Endothelial cell of umbilical vein (primary cell): ENCODE measurements around the gene MED26. TPM values are rescaled to one million over a fixed set of nuclear protein-coding genes. Genes with fewer than 3 reads are reported as not detected.

ENCODE experiments used
- BruUV-seq: library from RNA; stranded (reverse); fragments of 400-500 nt; replicated peaks from 2 replicates; lab custom pipeline; 2021; lab: Mats Ljungman, UMichigan
- CTCF ChIA-PET: fragments of 300-600, 350-600 bp; sonication (Branson Sonifier 250); formaldehyde crosslinking; loops from one replicate; lab custom pipeline; 2021; ENCODE audit warnings: antibody characterized with exemption, inconsistent platforms; lab: Charles Lee
- POLR2A ChIA-PET: fragments of 300-600, 350-600 bp; sonication (Branson Sonifier 250); formaldehyde crosslinking; loops from one replicate; lab custom pipeline; 2021; ENCODE audit warnings: antibody characterized with exemption, inconsistent platforms; lab: Charles Lee
- DNase-seq: peaks from one replicate; pipeline ENCODE4 v3.0.0-alpha.2; 2011; ENCODE audit warnings: low read depth, low spot score
- FAIRE-seq: peaks from 2 replicates; lab custom pipeline; 2011; peaks lifted over from hg19 to GRCh38; lab: Jason Lieb, UNC
- H2AFZ ChIP-seq: 2 replicates; pipeline ENCODE4 v1.6.0; 2012; ENCODE audit warnings: low read depth, low read length, control low read depth, inconsistent platforms
- H3K27ac ChIP-seq: 2 replicates; pipeline ENCODE4 v1.5.1; 2011; ENCODE audit warnings: low read depth, mild to moderate bottlenecking, control low read depth, low read length, moderate library complexity; ENCODE audit not compliant: insufficient read depth
- H3K27me3 ChIP-seq, 2 experiments: 2 replicates each; pipeline versions ENCODE4 v1.6.0 to v1.6.1; 2011; ENCODE audit warnings: low read length in 2 of 2, mixed read lengths in 1 of 2; ENCODE audit not compliant: control insufficient read depth in 2 of 2, insufficient read depth in 2 of 2
- H3K36me3 ChIP-seq, 2 experiments: 2 replicates in 1 of 2; 3 replicates in 1 of 2; pipeline ENCODE4 v1.5.1; 2011; ENCODE audit warnings: low read length in 2 of 2, mild to moderate bottlenecking in 1 of 2, moderate library complexity in 1 of 2; ENCODE audit not compliant: control insufficient read depth in 2 of 2, insufficient read depth in 2 of 2; ENCODE audit errors: extremely low read depth in 1 of 2
- H3K4me1 ChIP-seq: 3 replicates; pipeline ENCODE4 v1.5.1; 2011; ENCODE audit warnings: mild to moderate bottlenecking, low read length; ENCODE audit not compliant: control insufficient read depth, insufficient read depth; ENCODE audit errors: extremely low read depth
- H3K4me2 ChIP-seq: 2 replicates; pipeline ENCODE4 v1.6.1; 2011; ENCODE audit warnings: low read length, control low read depth, mixed read lengths; ENCODE audit not compliant: insufficient read depth
- H3K4me3 ChIP-seq, 3 experiments: fragments of 200-600 bp in 1 of 3; sonication (generic), shearing (Covaris generic) in 1 of 3; replicated peaks in 1 of 3; 2 replicates each; pipeline ENCODE4 v1.5.1; 2011 to 2016; ENCODE audit warnings: control low read depth in 3 of 3, low read length in 3 of 3, mild to moderate bottlenecking in 2 of 3, inconsistent platforms in 1 of 3, low read depth in 1 of 3, moderate library complexity in 1 of 3; ENCODE audit not compliant: insufficient read depth in 1 of 3
- H3K79me2 ChIP-seq: 2 replicates; pipeline ENCODE4 v1.6.0; 2012; ENCODE audit warnings: low read length, inconsistent platforms; ENCODE audit not compliant: control insufficient read depth, insufficient read depth
- H3K9ac ChIP-seq: replicated peaks from 2 replicates; pipeline ENCODE3; 2011; ENCODE audit warnings: low read length, control low read depth; ENCODE audit not compliant: insufficient read depth; ENCODE audit errors: extremely low read depth
- H3K9me1 ChIP-seq: replicated peaks from 3 replicates; pipeline ENCODE4 v1.6.0; 2011; ENCODE audit warnings: mild to moderate bottlenecking, low read length; ENCODE audit not compliant: control insufficient read depth, insufficient read depth; ENCODE audit errors: extremely low read depth
- H3K9me3 ChIP-seq: replicated peaks from 2 replicates; pipeline ENCODE4 v1.5.1; 2012; ENCODE audit warnings: low read length, inconsistent platforms; ENCODE audit not compliant: control insufficient read depth, insufficient read depth
- H4K20me1 ChIP-seq: replicated peaks from 2 replicates; pipeline ENCODE3; 2011; ENCODE audit warnings: mild to moderate bottlenecking, low read length; ENCODE audit not compliant: control insufficient read depth, insufficient read depth; ENCODE audit errors: extremely low read depth
- EZH2 ChIP-seq: IDR thresholded peaks from 2 replicates; pipeline ENCODE4 v1.6.1; 2012; ENCODE audit warnings: borderline replicate concordance, low read depth, mild to moderate bottlenecking, moderate library complexity, low read length, inconsistent platforms; ENCODE audit not compliant: severe bottlenecking
- FOS ChIP-seq: IDR thresholded peaks from 2 replicates; pipeline ENCODE4 v1.6.1; 2011; ENCODE audit warnings: mild to moderate bottlenecking, low read length, moderate library complexity, borderline replicate concordance; ENCODE audit not compliant: insufficient read depth
- GATA2 ChIP-seq: IDR thresholded peaks from 2 replicates; pipeline ENCODE4 v1.7.0; 2011; ENCODE audit warnings: low read depth, mild to moderate bottlenecking, moderate library complexity, mixed read lengths, low read length; ENCODE audit not compliant: insufficient read length, insufficient read depth
- JUN ChIP-seq: IDR thresholded peaks from 2 replicates; pipeline ENCODE4 v1.6.1; 2011; ENCODE audit warnings: borderline replicate concordance, low read depth; ENCODE audit not compliant: insufficient read length, insufficient read depth
- MYC ChIP-seq: IDR thresholded peaks from one replicate; pipeline ENCODE4 v1.6.1; 2011; ENCODE audit warnings: mild to moderate bottlenecking, low read depth, low read length
- POLR2A ChIP-seq: IDR thresholded peaks from 2 replicates; pipeline ENCODE4 v1.6.1; 2012; ENCODE audit warnings: low read depth, mild to moderate bottlenecking, control low read depth, low read length
- POLR2AphosphoS5 ChIP-seq: IDR thresholded peaks from 2 replicates; pipeline ENCODE4 v1.6.1; 2012; ENCODE audit warnings: low read depth, mild to moderate bottlenecking, control low read depth, low read length, moderate library complexity; ENCODE audit not compliant: insufficient read depth
- dilution Hi-C: fragments of 300-500 bp; cut with MboI; formaldehyde crosslinking; loops from one replicate; pipeline ENCODE4 v1.15.0; 2019; ENCODE audit warnings: low sequenced_read_pairs; ENCODE audit not compliant: extremely low pct_ligation_motif_present
- intact Hi-C: fragments of 100-400 bp; cut with micrococcal nuclease; formaldehyde crosslinking; loops from one replicate; pipeline ENCODE4 v1.10.0; 2022
- polyA plus RNA-seq, 4 experiments: library from polyadenylated mRNA; depleted of rRNA in 3 of 4; stranded (reverse) in 3 of 4; unstranded in 1 of 4; fragments of >200 nt; gene quantifications; 2 replicates each; pipeline versions ENCODE4 v1.2.1 to v1.2.3, GENCODE V29; 2011 to 2012; ENCODE audit warnings: missing spikeins in 1 of 4
- total RNA-seq: library from RNA; stranded (reverse); gene quantifications from 2 replicates; pipeline ENCODE4 v1.2.3, GENCODE V29; 2021
- TF ChIP-seq, protein P1 (sequence below), 2 donors: IDR thresholded peaks; 1 replicate in 1 of 2; 2 replicates in 1 of 2; pipeline ENCODE4 v1.5.1; 2011; ENCODE audit warnings: low read length in 2 of 2, mild to moderate bottlenecking in 2 of 2, moderate library complexity in 2 of 2, control low read depth in 1 of 2, inconsistent platforms in 1 of 2, low read depth in 1 of 2; ENCODE audit not compliant: insufficient read depth in 1 of 2; ENCODE audit errors: extremely low read depth in 1 of 2
- TF ChIP-seq, protein P2 (sequence below): IDR thresholded peaks from 2 replicates; pipeline ENCODE4 v1.6.1; 2011; ENCODE audit not compliant: insufficient read depth, insufficient read length

The MED26 gene
- total and polyA plus RNA-seq, 2 donors (not counting 3 experiments of a cell fraction or from before 2014, with no cell fraction given): 5.6 to 13.4 TPM

DNA sequence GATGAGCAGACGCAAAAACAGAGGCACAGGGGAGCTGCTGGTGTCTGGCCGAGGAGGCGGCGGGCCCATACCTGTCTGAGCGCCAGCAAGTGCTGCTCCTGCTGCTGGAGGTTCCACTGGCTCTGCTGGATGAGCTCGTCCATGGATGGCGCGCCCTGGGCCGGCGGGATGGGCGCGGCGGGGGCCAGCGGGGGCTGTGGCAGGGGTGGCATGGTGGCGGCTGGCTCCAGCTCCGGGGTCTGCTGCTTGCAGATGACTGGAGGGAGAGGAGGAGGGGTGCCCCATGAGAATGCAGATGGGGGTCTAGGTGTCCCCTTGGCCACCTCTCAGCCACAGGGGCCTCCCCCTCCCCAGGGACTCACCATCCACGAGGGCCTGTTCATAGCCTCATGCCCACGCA is 92.6 kb downstream of the MED26 start:
- FAIRE-seq (no peak), DNase-seq (no peak)
- H3K9me3 ChIP-seq: no peaks in the 10 kb centered on the region
- dilution Hi-C loops: no loop called here
- CTCF ChIA-PET: interaction anchor here (1.2 kb wide), 1 partner anchor 52 kb away, joined by 3 read pairs; no protein-coding TSS in a partner anchor
- H3K4me3 ChIP-seq: no peak overlapping the region
- no peak overlapping the region for H3K4me2 ChIP-seq
- no peaks in the 10 kb centered on the region for H3K27me3 ChIP-seq
- H3K27ac ChIP-seq: no peak overlapping the region
- no peak overlapping the region for H2AFZ ChIP-seq
- H3K9me1 ChIP-seq: no peaks in the 10 kb centered on the region
- H3K79me2 ChIP-seq: peaks cover 45% of the 10 kb centered on the region
- intact Hi-C loops: no loop called here
- H3K4me1 ChIP-seq: no peaks in the 10 kb centered on the region
- POLR2A ChIA-PET: no interaction called here
- peaks cover 19 to 60% of the 10 kb centered on the region in 2 experiments for H3K36me3 ChIP-seq
- TF ChIP-seq JUN (no peak), POLR2AphosphoS5 (no peak), POLR2A (no peak), MYC (no peak), EZH2 (no peak), FOS (no peak), GATA2 (no peak)
- TF ChIP-seq, protein P1, sequence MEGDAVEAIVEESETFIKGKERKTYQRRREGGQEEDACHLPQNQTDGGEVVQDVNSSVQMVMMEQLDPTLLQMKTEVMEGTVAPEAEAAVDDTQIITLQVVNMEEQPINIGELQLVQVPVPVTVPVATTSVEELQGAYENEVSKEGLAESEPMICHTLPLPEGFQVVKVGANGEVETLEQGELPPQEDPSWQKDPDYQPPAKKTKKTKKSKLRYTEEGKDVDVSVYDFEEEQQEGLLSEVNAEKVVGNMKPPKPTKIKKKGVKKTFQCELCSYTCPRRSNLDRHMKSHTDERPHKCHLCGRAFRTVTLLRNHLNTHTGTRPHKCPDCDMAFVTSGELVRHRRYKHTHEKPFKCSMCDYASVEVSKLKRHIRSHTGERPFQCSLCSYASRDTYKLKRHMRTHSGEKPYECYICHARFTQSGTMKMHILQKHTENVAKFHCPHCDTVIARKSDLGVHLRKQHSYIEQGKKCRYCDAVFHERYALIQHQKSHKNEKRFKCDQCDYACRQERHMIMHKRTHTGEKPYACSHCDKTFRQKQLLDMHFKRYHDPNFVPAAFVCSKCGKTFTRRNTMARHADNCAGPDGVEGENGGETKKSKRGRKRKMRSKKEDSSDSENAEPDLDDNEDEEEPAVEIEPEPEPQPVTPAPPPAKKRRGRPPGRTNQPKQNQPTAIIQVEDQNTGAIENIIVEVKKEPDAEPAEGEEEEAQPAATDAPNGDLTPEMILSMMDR (IDR thresholded peaks at IDR 0.05; ENCODE audit: extremely low read depth in 1 of 2, insufficient read depth in 1 of 2, low read depth in 1 of 2, low read length in 2 of 2): no peak
- TF ChIP-seq, protein P2, sequence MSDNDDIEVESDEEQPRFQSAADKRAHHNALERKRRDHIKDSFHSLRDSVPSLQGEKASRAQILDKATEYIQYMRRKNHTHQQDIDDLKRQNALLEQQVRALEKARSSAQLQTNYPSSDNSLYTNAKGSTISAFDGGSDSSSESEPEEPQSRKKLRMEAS: no peak
- BruUV-seq: no TSS peak
- no peak overlapping the region for H3K9ac ChIP-seq
- no peaks in the 10 kb centered on the region for H4K20me1 ChIP-seq
